Keratinocyte (primary cell): ENCODE measurements around the gene AIFM2. TPM values are rescaled to one million over a fixed set of nuclear protein-coding genes. Genes with fewer than 3 reads are reported as not detected.

Experiments
- DNase-seq: peaks from one replicate; pipeline ENCODE4 v3.0.0-alpha.2; 2011; ENCODE audit warnings: low read depth, missing footprints, low spot score
- FAIRE-seq: peaks from 2 replicates; lab custom pipeline; 2011; peaks lifted over from hg19 to GRCh38; lab: Jason Lieb, UNC
- H2AFZ ChIP-seq: 2 replicates; pipeline ENCODE4 v1.6.0; 2012; ENCODE audit warnings: low read length, control low read depth, inconsistent platforms; ENCODE audit not compliant: control insufficient read depth
- H3K27ac ChIP-seq: 2 replicates; pipeline ENCODE4 v1.5.1; 2011; ENCODE audit warnings: low read length; ENCODE audit not compliant: control insufficient read depth, insufficient read depth
- H3K27me3 ChIP-seq: 3 replicates; pipeline ENCODE4 v1.6.0; 2011; ENCODE audit warnings: low read length; ENCODE audit not compliant: control insufficient read depth, insufficient read depth; ENCODE audit errors: extremely low read depth
- H3K36me3 ChIP-seq, 2 experiments: 2 replicates in 1 of 2; 3 replicates in 1 of 2; pipeline ENCODE4 v1.5.1; 2011; ENCODE audit warnings: low read length in 2 of 2, mild to moderate bottlenecking in 1 of 2; ENCODE audit not compliant: control insufficient read depth in 2 of 2, insufficient read depth in 2 of 2; ENCODE audit errors: extremely low read depth in 1 of 2
- H3K4me1 ChIP-seq: 3 replicates; pipeline ENCODE4 v1.5.1; 2011; ENCODE audit warnings: low read length; ENCODE audit not compliant: control insufficient read depth, insufficient read depth; ENCODE audit errors: extremely low read depth
- H3K4me2 ChIP-seq: 3 replicates; pipeline ENCODE4 v1.6.0; 2011; ENCODE audit warnings: low read depth, low read length; ENCODE audit not compliant: control insufficient read depth, insufficient read depth; ENCODE audit errors: extremely low read depth
- H3K4me3 ChIP-seq, 3 experiments: fragments of 200-600 bp in 1 of 3; sonication (generic) in 1 of 3; 2 replicates in 2 of 3; 3 replicates in 1 of 3; pipeline ENCODE4 v1.5.1; 2011 to 2016; ENCODE audit warnings: low read length in 3 of 3, mild to moderate bottlenecking in 3 of 3, control low read depth in 2 of 3, inconsistent platforms in 1 of 3, low read depth in 1 of 3, mixed read lengths in 1 of 3, mixed run types in 1 of 3, moderate library complexity in 1 of 3; ENCODE audit not compliant: control insufficient read depth in 2 of 3, insufficient read depth in 2 of 3; ENCODE audit errors: extremely low read depth in 1 of 3
- H3K79me2 ChIP-seq: 2 replicates; pipeline ENCODE4 v1.6.0; 2012; ENCODE audit warnings: low read length; ENCODE audit not compliant: control insufficient read depth, insufficient read depth
- H3K9ac ChIP-seq: 3 replicates; pipeline ENCODE4 v1.6.0; 2011; ENCODE audit warnings: low read length; ENCODE audit not compliant: control insufficient read depth, insufficient read depth; ENCODE audit errors: extremely low read depth
- H3K9me1 ChIP-seq: 3 replicates; pipeline ENCODE4 v1.6.0; 2011; ENCODE audit warnings: low read length; ENCODE audit not compliant: control insufficient read depth, insufficient read depth; ENCODE audit errors: extremely low read depth
- H3K9me3 ChIP-seq: 2 replicates; pipeline ENCODE4 v1.5.1; 2012; ENCODE audit warnings: low read depth, low read length; ENCODE audit not compliant: control insufficient read depth
- H4K20me1 ChIP-seq: 3 replicates; pipeline ENCODE4 v1.6.0; 2011; ENCODE audit warnings: low read length; ENCODE audit not compliant: control insufficient read depth, insufficient read depth; ENCODE audit errors: extremely low read depth
- CTCF ChIP-seq, 3 experiments: IDR thresholded peaks in 1 of 3; conservative IDR thresholded peaks in 1 of 3; optimal IDR thresholded peaks in 1 of 3; 2 replicates in 2 of 3; 3 replicates in 1 of 3; pipeline versions ENCODE3 to v1.5.1; 2011; ENCODE audit warnings: low read length in 3 of 3, mild to moderate bottlenecking in 3 of 3, moderate library complexity in 2 of 3, control low read depth in 1 of 3, inconsistent platforms in 1 of 3; ENCODE audit not compliant: insufficient read depth in 2 of 3; ENCODE audit errors: extremely low read depth in 1 of 3
- EZH2 ChIP-seq: IDR thresholded peaks from one replicate; pipeline ENCODE4 v1.6.1; 2012; ENCODE audit warnings: inconsistent platforms, mild to moderate bottlenecking, low read length, moderate library complexity
- dilution Hi-C: fragments of 300-500 bp; cut with MboI; formaldehyde crosslinking; loops from one replicate; pipeline ENCODE4 v1.7.0; 2020; ENCODE audit warnings: low sequenced_read_pairs; ENCODE audit not compliant: extremely low pct_ligation_motif_present
- polyA plus RNA-seq, 5 experiments: library from polyadenylated mRNA; depleted of rRNA in 3 of 5; stranded (reverse) in 3 of 5; stranded (forward) in 1 of 5; unstranded in 1 of 5; fragments of >200 nt; gene quantifications; 1 replicate in 1 of 5; 2 replicates in 3 of 5; 3 replicates in 1 of 5; pipeline versions ENCODE4 v1.2.1 to v1.2.3, GENCODE V29; 2011 to 2012; ENCODE audit warnings: missing spikeins in 2 of 5, low read depth in 1 of 5, low replicate concordance in 1 of 5

AIFM2 gene
- polyA plus RNA-seq, 1 donor (not counting 4 experiments of a cell fraction or from before 2014, with no cell fraction given): 1.8 TPM

GRCh38 chr10:70088308-70088698 lies 44.3 kb downstream of the AIFM2 start:
- H3K79me2 ChIP-seq: no peaks in the 10 kb centered on the region
- no peak overlapping the region for H2AFZ ChIP-seq
- DNase-seq (no peak), FAIRE-seq (no peak)
- TF ChIP-seq EZH2 (no peak), CTCF (optimal IDR thresholded peaks at IDR 0.05 in 1 of 3, IDR thresholded peaks at IDR 0.05 in 1 of 3, conservative IDR thresholded peaks at IDR 0.05 in 1 of 3; ENCODE audit: extremely low read depth in 1 of 3, insufficient read depth in 2 of 3, low read length in 3 of 3) (no peak)
- peaks cover 3 to 5% of the 10 kb centered on the region in 2 experiments for H3K36me3 ChIP-seq
- no peaks in the 10 kb centered on the region for H4K20me1 ChIP-seq
- H3K4me1 ChIP-seq: peaks cover 6% of the 10 kb centered on the region
- H3K4me3 ChIP-seq: no peak overlapping the region
- dilution Hi-C loops: no loop called here
- no peak overlapping the region for H3K4me2 ChIP-seq
- H3K27me3 ChIP-seq: no peaks in the 10 kb centered on the region
- no peak overlapping the region for H3K27ac ChIP-seq
- no peak overlapping the region for H3K9ac ChIP-seq
- H3K9me1 ChIP-seq: no peaks in the 10 kb centered on the region
- H3K9me3 ChIP-seq: no peaks in the 10 kb centered on the region

GRCh38 chr10:70087616-70088307 lies 44.9 kb downstream of the AIFM2 start:
- Histone ChIP-seq H3K9ac (no peak overlapping the region), H4K20me1 (no peaks in the 10 kb centered on the region), H3K27ac (no peak overlapping the region), H3K27me3 (no peaks in the 10 kb centered on the region), H2AFZ (no peak overlapping the region), H3K4me1 (peaks cover 6% of the 10 kb centered on the region), H3K9me1 (no peaks in the 10 kb centered on the region), H3K4me2 (no peak overlapping the region), H3K36me3 (peaks cover 2 to 5% of the 10 kb centered on the region in 2 experiments), H3K4me3 (no peak overlapping the region), H3K9me3 (no peaks in the 10 kb centered on the region), H3K79me2 (no peaks in the 10 kb centered on the region)
- TF ChIP-seq CTCF (optimal IDR thresholded peaks at IDR 0.05 in 1 of 3, IDR thresholded peaks at IDR 0.05 in 1 of 3, conservative IDR thresholded peaks at IDR 0.05 in 1 of 3; ENCODE audit: extremely low read depth in 1 of 3, insufficient read depth in 2 of 3, low read length in 3 of 3): no peak
- TF ChIP-seq EZH2: no peak
- DNase-seq (no peak), FAIRE-seq (no peak)
- dilution Hi-C loops: no loop called here
